Measurements from ENCODE around the gene KRTAP20-2.

Gene KRTAP20-2

DNA sequence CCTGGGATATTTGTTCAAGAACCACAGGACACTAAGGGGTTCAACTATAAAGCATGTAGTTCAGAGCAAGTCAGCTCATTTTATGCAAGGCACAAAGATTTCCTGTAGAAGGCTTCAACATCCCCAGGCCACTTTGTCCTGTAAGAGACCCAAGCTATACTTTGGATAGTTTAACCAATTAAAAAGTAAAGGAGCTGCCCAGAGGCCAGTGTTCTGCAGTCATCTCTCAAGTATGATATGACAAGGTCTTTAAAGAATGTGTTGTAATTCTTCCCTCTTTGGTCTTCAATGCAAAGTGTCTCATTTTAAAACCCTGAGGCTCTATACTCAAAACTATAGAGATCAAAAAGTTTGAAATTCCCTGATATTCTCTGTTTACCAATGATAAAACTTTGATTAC, 41.7 kb downstream of the KRTAP20-2 start:
- DNase-seq: no peak

DNA sequence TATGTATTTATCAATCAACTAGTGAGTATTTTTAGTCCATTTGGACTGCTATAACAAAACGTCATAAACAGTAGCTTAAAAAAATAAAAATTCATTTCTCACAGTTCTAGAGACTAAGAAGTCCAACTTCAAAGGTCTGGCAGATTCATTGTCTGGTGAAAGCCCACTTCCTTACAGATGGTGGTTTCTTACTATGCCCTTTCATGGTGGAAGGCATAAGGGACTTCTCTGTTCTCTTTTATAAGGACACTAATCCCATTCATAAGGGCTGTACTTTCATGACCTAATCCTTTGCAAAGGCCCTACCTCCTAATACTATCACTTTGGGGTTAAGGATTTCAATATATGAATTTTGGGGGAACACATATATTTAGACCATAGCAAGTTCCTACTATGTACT, 45.6 kb downstream of the KRTAP20-2 start:
- DNase-seq: no peak

DNA sequence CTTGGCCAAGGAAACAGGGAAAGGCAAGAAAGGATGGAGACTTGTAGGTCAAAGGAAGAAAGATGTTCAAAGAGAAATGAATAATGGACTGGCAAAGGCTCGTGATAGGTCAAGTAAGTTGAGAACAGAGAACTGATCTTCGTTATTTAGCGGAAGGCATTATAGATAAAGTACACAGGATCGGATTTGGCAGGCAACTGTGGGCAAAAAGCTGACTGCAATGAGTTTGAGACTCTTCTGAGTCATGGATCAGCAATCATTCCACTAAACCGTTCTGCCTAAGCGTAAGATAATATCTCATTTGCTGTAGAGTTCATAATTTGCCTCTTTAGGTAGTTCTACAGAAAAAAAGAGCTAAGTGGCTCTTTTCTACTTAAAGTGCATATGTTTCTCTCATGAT, 49.5 kb downstream of the KRTAP20-2 start:
- DNase-seq: no peak

Measured in stimulated activated CD8-positive, alpha-beta memory T cell treated with anti-CD3 and anti-CD28 coated beads, Interleukin-4, amount 100 ng/mL, for 48 hours (primary cell).